ENCODE data around the gene PRND.
A peak's percentile ranks its signal among the peaks of the same experiment; 100 is the strongest.

PRND gene

DNA sequence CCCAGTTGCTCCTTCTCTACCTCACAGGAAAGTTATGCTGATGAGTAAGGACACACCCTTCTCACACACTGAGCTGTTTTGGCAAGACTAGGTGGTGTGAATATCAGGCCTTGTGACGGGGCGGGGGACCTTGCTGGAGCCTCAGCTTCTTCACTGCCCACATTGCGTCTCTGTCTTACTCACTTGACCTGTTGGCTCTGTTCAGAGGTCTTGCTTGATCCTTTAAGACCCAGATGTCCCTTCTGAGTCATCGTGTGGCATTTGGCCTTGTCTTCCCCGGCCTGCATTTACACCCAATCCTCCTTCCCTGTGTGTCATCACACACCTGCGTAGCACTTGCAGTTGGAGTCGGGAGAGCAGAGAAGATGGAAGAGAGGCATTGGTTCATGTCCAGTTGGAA lies 8.3 kb upstream of the PRND start:
- no peak for DNase-seq (ENCODE audit: low read depth)
- no peak overlapping the region for H3K4me3 ChIP-seq (ENCODE audit: low read depth, low read length)
- no peak for TF ChIP-seq CTCF (IDR thresholded peaks at IDR 0.05; ENCODE audit: insufficient read depth, low read depth, low read length, missing control alignments)

DNA sequence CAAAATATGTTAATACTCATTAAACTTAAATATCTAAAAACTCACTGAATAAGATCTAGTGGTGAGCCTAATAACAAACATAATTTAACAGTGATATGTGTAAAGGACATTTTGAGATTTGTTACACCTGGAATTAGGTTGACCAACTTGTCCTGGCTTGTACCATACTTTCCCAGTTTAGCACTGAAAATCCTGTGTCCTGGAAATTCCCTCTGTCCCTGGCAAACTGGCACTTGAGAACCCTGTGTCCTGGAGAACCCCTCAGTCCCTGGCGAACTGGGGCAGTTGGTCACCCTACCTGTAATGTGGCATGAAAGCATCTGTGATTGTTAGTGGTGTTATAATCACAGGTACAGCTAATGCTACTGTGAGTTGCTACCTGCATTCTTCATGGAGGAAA lies 6.9 kb upstream of the PRND start:
- no peak overlapping the region for H3K4me3 ChIP-seq (ENCODE audit: low read depth, low read length)
- TF ChIP-seq CTCF (IDR thresholded peaks at IDR 0.05; ENCODE audit: insufficient read depth, low read depth, low read length, missing control alignments) = no peak
- no peak for DNase-seq (ENCODE audit: low read depth)

GRCh38 chr20:4717816-4718570 lies 3.7 kb upstream of the PRND start:
- no peak for DNase-seq (ENCODE audit: low read depth)
- H3K4me3 ChIP-seq (ENCODE audit: low read depth, low read length) = no peak overlapping the region
- TF ChIP-seq CTCF (IDR thresholded peaks at IDR 0.05; ENCODE audit: insufficient read depth, low read depth, low read length, missing control alignments) = no peak

GRCh38 chr20:4719190-4719589 lies 2.5 kb upstream of the PRND start:
- TF ChIP-seq CTCF (IDR thresholded peaks at IDR 0.05; ENCODE audit: insufficient read depth, low read depth, low read length, missing control alignments) = no peak
- H3K4me3 ChIP-seq (ENCODE audit: low read depth, low read length) = no peak overlapping the region

DNA sequence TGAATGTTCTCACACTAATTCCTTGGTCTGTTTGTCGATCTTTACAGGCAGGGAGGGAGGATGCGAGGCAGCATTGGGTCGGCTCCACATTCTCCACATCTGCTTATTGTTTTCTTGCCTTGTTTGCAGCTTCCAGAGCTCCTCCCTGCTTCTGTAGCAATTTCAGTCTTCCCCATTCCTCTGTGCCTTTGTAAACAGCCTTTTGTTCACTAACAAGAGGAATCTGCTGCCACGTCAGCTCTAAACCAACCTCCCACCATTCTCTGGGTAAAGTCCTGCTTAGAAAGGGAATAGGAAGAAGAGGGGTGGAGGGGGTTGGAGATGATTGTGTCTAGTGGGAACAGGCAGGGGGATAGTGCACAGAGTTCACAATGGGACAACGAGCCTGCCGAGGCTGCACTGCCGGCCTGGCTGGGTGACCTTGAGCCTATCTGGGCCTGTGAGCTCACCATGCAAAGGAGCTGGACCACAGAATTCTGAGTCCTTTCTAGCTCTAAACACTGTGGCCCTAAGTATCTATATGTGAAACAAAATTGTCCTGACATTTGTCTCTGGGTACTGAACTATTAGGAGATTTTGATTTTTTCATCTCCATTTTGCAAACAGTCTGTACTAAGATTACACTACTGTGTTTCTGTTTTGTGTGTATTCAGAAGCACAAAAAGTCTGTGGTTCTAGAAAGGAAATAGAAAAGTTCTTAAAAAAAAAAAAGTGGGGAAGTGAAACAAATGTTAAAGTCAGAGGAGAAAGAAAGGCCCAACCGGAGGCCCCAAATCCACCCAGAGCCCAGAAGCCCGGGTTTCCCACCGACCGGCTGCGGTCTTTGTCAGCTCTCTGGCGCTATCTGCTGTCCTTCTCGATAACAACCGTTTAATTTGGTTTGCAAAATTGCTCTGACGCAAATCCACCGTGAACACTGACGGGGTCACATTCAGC lies 1.4 kb upstream of the PRND start:
- TF ChIP-seq CTCF (IDR thresholded peaks at IDR 0.05; ENCODE audit: insufficient read depth, low read depth, low read length, missing control alignments) = peak; percentile 71
- peak overlapping the region; percentile 5; the same call in 1 of the 2 replicates for H3K4me3 ChIP-seq (ENCODE audit: low read depth, low read length)
- peak; percentile 93 for DNase-seq (ENCODE audit: low read depth)

More at GRCh38 chr20:4719190-4719589, 2.5 kb upstream of the PRND start:
- no peak for DNase-seq (ENCODE audit: low read depth)

- no peak overlapping the region for H3K4me3 ChIP-seq (ENCODE audit: low read depth, low read length)
- no peak for DNase-seq (ENCODE audit: low read depth)
- TF ChIP-seq CTCF (IDR thresholded peaks at IDR 0.05; ENCODE audit: insufficient read depth, low read depth, low read length, missing control alignments) = no peak
These were observed 746 bp upstream of the PRND start for GRCh38 chr20:4720977-4721349.

All from GM12865 (cell line).